DMS79 treated with DMSO at 0.1 percent for 48 hours (cell line): ENCODE measurements around the gene RAI14.
"Not testable (repeated sequence)": the region's sequence is repeated elsewhere in the genome, so short reads cannot be mapped to it uniquely, and the experiment has no call there.

Experiments used
- DNase-seq: peaks from one replicate; lab custom pipeline; 2025; lab: John Stamatoyannopoulos, UW

RAI14 gene

DNA sequence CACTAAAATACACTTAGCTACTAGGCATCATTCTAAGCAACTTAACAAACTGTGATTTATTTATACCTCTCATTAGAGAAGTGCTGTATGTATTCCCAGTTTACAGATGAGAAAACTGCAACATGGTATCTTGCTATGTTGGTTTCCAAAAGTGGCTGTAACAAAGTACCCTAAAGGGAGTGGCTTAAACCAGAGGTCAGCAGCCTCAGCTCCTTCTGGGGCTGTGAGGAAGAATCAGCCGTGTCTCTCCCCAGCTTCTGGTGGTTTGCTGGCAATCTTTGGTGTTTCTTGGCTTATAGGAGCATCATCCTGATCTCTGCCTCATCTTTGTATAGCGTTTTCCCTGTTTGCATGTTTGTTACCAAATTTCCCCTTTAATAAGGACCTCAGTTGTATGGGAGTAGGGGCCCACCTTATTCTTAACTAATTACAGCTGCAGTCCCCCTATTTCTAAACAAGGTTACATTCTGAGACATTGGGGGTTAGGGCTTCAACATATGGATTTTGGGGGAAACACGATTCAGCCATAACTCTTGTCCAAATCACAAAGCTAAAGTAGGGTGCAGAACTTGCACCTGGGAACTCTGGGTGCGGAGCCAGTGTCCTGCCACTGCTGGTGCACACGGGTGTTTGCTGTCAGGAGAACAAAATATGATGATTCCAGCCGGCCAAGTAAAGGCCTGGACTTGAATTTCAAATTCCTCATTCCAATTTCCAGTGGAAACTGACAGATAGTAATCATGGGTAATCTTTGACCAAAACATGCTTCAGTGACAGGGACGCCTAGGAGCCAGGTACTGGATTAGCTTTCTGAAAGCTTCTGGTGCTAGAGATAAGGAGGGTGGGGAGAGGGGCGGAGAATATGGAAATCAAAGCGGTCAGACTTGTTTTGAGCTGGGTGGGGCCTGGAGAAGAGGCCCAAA, 43.3 kb downstream of the RAI14 start:
- DNase-seq = no peak

DNA sequence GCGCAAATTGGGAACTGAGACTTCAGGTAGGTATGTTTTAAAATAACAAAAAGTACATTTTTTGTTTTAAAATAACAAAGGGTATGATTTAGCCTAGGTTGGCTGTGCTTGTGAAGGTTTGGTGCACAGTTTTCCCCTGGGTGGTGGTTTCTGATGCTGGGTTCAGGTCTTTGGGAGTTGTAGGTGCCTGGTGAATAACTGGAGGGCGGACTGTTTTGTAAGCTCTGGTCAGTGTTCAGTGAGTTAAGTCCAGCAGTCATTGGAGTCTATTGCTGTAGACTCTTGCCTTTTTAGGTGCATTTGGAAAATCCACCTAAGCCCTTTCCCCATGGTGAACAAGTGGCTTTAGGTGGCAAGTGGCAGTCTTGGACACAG, 43.9 kb downstream of the RAI14 start:
- no peak for DNase-seq

GRCh38 chr5:34701442-34701841, 45.3 kb downstream of the RAI14 start:
- not testable (repeated sequence) for DNase-seq

- no peak for DNase-seq
Observed at GRCh38 chr5:34703767-34704713, 47.9 kb downstream of the RAI14 start.

- no peak for DNase-seq
Observed at GRCh38 chr5:34706084-34706483, 50.0 kb downstream of the RAI14 start.

- DNase-seq = no peak
Observed at GRCh38 chr5:34707451-34708107, 51.5 kb downstream of the RAI14 start.

GRCh38 chr5:34708777-34709176, 52.6 kb downstream of the RAI14 start:
- DNase-seq = no peak

DNA sequence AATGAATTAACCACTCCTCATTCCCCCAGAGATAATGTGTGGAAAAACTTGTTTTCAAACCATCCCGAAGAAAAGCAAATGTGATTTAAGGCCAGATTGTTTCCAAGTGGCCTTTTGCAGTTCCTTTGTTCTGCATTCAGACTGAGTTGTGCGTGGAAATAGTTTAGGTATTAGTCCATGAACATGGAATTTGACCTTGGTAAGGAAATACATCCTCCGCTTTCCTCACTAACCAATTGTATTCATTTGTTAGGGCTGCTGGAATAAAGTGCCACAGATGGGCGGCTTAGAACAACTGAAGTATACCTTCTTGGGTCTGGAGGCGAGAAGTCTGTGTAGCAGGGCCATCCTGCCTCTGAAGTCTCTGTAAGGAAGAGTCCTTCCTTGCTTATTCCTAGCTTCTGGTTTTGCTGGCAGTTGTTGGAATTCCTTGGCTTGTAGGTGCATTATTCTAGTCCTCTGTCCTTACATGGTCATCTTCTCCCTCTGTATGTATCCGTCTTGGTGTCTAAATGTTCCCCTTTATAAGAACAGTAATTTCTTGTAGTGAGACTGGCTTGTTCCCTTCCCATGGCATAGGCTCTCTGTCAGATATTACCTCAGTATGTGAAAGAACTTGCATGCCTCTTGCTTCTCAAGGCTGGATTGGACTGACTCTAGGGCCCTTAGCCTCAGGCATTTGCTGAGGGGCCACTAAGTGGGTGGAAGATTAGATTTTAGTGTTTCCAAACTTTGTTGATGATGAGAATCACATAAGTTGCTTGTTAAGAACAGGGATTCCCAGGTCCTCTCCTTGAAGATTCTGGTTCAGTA, 53.9 kb downstream of the RAI14 start:
- no peak for DNase-seq

DNA sequence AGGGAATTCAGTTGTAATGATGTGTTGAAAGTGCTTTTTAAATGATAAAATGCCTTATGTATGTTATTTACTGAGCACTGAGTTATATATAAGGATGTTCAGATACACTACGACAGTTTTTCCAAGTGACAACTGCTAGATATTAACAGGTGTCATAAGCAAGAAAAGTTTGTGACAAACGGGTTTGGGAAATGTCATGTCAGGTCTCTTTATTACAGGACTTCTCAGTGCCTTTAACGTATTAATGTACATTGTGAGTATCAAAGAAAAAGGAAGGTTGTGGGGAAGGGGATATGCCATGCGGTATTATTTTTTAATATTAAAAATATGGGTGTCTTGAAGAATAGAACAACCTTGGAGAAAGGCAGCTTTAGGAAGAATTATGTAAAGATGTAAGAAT, 56.4 kb downstream of the RAI14 start:
- DNase-seq = no peak

- no peak for DNase-seq
Observed at GRCh38 chr5:34715711-34716110, 59.6 kb downstream of the RAI14 start.

DNA sequence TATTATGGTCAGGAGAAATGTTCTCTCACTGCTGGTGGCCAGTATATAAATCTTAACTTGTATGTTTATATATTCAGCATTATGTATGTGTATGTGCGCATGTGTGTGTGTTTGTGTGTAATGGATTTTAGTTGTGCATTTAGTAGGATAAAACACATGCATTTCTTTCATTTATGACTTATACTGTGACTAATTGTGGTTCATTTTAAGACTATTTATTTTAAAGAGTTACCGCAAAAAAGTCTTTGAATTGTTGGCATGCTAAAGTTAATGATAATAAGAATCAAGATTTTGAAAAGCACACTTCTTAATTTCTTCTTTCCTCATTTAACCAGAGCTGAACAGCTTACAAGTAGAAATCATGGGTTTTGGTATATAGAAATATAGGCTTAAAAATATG, 60.9 kb downstream of the RAI14 start:
- DNase-seq = no peak

DNA sequence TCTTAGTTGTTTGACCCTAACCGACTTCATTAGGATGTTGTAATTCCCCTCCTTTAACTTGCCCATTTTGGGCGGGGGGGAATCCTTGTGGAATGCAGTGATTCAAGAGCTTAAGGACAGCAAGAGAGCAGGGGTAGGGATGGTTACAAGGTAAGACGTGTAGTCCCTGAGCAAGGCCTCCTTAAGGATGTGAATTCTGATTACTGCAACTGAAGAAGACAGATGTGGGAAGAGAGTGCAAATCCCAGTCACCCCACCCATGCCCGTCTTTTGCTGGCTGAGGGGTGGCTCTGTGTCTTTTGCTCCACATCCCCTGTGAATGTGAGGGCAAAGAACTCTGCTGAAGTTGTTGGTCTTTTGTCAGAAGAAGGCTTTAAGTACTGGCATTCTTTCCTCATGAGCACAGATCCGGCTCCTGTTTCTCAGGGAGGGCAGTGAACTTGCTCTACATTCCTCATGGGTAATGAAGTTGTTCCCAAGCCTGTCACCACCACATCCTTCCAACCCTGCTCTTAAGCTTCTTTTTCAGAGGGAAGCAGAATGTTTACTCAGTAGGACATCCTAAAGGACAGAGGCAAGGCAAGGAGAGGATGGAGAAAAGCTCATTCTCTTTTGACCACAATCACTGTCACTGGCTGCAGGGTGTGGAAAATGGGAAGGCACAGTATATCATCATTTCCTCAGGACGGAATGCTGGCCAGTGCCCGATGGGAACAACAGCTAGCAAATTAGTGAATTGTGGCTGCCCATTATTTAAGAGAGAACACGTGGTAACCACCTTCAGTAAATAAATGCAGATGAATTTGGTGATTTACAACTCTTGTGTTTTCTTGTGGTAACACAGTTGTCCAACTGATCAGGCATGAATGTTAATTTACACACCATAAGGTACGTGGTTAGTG, 61.5 kb downstream of the RAI14 start:
- DNase-seq = no peak

GRCh38 chr5:34718516-34718915, 62.4 kb downstream of the RAI14 start:
- no peak for DNase-seq

GRCh38 chr5:34719029-34719428, 62.9 kb downstream of the RAI14 start:
- no peak for DNase-seq

GRCh38 chr5:34721327-34721726, 65.2 kb downstream of the RAI14 start:
- no peak for DNase-seq

GRCh38 chr5:34722183-34722582, 66.1 kb downstream of the RAI14 start:
- DNase-seq = no peak

DNA sequence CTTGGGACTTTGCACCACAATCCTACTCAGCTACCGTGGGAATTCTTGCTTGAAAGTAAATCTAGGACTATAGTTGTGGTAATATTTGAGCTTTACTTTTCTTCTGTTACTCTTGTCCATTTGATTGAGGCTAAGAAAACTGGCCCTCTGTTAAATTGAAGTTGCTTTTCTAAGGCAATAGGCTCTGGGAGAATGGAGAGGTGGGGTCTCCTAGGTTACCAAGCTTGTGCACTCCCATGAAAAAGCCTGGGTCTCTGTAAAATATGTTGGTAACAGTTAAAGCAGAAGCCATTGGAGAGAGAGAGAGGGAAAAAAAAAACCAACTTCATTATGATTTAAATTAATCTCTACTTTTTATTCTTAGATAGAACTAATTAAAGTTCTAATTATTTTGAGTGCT, 68.6 kb downstream of the RAI14 start:
- no peak for DNase-seq

- not testable (repeated sequence) for DNase-seq
Observed at GRCh38 chr5:34727166-34727749, 71.1 kb downstream of the RAI14 start.

DNA sequence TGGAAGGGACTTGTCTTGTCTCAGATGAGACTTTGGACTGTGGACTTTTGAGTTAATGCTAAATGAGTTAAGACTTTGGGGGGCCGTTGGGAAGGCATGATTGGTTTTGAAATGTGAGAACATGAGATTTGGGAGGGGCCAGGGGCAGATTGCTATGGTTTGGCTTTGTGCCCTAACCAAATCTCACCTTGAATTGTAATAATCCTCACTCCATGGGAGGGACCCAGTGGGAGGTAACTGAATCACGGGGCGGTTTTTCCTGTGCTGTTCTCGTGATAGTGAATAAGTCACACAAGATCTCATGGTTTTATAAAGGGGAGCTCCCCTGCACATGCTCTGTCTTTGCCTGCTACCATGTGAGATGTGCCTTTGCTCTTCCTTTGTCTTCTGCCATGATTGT, 72.1 kb downstream of the RAI14 start:
- DNase-seq = no peak
